GM13976 (cell line): Measurements from ENCODE around the gene SPOPL.
"Not testable (repeated sequence)": the region's sequence is repeated elsewhere in the genome, so short reads cannot be mapped to it uniquely, and the experiment has no call there.

Experiments
- DNase-seq: peaks from one replicate; pipeline ENCODE4 v3.0.0; 2012; ENCODE audit warnings: low spot score
- in situ Hi-C: fragments of 300-500 bp; cut with MboI; formaldehyde crosslinking; loops from one replicate; pipeline ENCODE4 v1.12.0; 2022; ENCODE audit warnings: low sequenced_read_pairs, mixed read lengths, inconsistent platforms; ENCODE audit not compliant: unreplicated experiment
- TF ChIP-seq, protein P1 (sequence below): IDR thresholded peaks from 2 replicates; pipeline ENCODE4 v1.5.1; 2012; ENCODE audit warnings: borderline replicate concordance, mild to moderate bottlenecking; ENCODE audit not compliant: insufficient read depth; ENCODE audit errors: extremely low read depth, missing control alignments, control extremely low read depth

The SPOPL gene

DNA sequence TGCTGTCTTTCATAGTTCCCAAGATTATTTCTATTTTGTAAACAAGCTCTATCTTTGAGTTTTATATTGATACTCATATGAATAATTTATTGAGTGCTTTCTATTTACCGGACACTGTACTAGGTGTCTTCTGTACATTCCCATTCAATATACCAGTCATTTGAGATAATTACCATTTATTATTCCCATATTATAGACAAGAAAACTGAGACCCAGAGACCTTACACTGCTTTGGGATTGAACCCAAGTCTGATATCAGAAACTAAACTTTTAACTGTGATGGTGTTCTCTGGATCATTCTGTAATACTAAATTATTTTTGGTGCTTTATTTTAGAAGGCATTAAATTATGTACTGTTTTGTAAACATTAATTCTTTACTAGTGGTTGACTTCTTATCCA, 17.3 kb downstream of the SPOPL start:
- DNase-seq, result no peak
- TF ChIP-seq, protein P1, sequence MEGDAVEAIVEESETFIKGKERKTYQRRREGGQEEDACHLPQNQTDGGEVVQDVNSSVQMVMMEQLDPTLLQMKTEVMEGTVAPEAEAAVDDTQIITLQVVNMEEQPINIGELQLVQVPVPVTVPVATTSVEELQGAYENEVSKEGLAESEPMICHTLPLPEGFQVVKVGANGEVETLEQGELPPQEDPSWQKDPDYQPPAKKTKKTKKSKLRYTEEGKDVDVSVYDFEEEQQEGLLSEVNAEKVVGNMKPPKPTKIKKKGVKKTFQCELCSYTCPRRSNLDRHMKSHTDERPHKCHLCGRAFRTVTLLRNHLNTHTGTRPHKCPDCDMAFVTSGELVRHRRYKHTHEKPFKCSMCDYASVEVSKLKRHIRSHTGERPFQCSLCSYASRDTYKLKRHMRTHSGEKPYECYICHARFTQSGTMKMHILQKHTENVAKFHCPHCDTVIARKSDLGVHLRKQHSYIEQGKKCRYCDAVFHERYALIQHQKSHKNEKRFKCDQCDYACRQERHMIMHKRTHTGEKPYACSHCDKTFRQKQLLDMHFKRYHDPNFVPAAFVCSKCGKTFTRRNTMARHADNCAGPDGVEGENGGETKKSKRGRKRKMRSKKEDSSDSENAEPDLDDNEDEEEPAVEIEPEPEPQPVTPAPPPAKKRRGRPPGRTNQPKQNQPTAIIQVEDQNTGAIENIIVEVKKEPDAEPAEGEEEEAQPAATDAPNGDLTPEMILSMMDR, result no peak
- in situ Hi-C loops, result no loop called here

DNA sequence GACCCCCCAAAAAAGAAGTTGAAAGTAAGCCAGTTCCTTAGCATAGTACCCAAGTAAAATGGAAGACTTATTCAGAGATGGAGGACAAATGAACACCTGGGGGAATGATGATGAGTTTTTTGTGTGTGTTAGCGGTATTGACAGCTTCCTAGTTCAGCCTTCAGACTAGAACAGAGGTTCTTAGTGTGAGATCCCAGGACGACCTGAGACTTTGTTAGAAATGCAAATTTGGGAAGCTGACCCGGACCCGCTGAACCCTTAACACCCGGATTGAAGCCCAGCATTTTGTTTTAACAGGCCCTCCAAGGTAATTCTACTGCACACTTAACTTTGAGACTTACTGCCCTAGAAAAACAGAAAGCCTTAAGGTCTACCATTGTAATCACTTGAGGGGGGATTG, 20.3 kb downstream of the SPOPL start:
- no peak for DNase-seq
- in situ Hi-C loops, result no loop called here
- TF ChIP-seq, protein P1, result no peak

DNA sequence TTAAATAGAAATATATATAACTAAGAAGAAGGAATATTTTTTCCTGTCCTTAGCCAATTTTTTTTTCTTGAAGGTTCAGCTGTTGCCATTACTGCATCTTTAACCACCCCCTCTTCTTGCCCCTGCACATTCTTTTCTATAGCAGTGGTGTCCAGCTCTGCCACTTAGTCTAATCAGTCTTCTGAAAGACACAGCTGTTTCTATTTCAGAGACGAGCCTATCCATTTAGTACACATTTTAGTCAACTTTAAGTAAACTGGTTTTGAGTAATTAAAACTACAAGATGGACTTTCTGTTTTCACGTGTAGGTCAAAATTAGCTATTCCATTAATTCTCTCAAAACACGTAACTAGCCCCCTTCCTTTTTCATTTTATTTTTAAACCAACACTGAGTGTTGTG, 21.0 kb downstream of the SPOPL start:
- TF ChIP-seq, protein P1, result no peak
- in situ Hi-C loops, result no loop called here
- peak; percentile 40 for DNase-seq

DNA sequence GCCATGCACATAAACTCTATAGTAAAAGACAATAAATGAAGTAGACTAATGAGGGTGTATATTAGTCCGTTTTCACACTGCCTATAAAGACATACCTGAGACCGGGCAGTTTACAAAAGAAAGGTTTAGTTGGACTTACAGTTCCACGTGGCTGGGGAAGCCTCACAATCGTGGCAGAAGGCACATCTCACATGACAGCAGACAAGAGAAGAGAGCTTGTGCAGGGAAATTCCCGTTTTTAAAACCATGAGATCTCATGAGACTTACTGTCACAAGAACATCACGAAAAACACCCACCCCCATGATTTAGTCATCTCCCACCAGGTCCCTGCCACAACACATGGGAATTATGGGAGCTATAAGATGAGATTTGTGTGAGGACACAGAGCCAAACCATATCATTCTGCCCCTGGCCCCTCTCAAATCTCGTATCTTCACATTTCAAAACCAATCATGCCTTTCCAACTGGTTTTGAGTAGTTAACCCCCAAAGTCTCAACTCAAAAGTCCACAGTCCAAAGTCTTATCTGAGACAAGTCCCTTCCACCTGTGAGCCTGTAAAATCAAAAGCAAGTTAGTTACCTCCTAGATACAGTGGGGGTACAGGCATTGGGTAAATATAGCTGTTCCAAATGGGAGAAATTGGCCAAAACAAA, 21.6 kb downstream of the SPOPL start:
- in situ Hi-C loops, DNase-seq: not testable (repeated sequence)

DNA sequence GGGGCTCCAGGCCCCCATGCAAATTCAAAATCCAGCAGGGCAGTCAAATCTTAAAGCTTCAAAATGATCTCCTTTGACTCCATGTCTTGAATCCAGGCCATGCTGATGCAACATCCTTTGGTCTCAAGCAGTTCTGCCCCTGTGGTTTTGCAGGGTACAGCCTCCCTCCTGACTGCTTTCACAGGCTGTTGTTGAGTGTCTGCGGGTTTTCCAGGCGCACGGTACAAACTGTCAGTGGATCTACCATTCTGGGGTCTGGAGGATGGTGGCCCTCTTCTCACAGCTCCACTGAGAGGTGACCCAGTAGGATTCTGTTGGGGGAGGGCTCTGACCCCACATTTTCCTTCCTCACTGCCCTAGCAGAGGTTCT, 22.1 kb downstream of the SPOPL start:
- DNase-seq, in situ Hi-C loops: not testable (repeated sequence)

DNA sequence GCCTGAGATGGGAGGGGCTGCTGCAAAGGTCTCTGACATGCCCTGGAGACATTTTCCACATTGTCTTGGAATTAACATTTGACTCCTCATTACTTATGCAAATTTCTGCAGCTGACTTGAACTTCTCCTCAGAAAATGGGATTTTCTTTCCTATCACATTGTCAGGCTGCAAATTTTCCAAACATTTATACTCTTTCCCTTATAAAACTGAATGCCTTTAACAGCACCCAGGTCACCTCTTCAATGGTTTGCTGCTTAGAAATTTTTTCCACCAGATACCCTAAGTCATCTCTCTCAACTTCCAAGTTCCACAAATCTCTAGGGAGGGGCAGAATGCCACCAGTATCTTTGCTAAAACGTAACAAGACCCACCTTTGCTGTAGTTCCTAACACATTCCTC, 22.8 kb downstream of the SPOPL start:
- in situ Hi-C loops, DNase-seq: not testable (repeated sequence)

DNA sequence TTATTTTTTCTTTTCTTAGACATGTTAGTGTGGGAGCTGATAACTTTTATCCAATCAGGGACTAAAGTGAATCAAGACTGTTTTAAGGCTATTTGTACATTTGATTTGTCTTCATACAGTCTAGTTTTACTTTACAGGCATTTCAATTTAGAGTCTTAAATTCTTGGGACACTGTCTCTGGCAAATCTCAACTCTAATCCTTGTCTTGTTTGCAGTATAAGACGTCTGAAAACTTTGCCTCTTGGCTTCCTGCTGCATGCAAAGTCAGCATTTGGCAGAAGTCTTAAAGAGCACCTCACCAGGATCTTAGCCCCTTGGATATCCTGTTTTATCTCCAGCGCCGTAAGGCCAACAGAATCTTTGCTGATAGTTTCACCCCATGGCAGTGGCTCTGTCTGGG, 30.3 kb downstream of the SPOPL start:
- in situ Hi-C loops, result no loop called here
- TF ChIP-seq, protein P1, result no peak
- no peak for DNase-seq

DNA sequence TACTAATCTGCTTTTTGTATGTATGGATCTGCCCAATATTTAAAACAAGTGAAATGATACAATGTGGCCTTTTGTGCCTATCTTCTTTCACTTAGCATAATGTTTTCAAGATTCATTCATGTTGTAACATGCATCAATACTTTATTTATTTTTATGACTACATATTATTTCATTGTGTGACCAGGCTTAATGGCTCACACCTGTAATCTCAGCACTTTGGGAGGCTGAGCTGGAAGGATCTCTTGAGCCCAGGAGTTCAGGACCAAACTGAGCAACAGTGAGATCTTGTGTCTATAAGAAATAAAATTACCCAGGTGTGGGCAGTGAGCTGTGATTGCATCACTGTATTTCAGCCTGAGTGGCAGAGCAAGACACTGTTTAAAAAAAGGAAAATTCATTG, 33.2 kb downstream of the SPOPL start:
- in situ Hi-C loops, result no loop called here
- TF ChIP-seq, protein P1, result no peak
- DNase-seq, result no peak
